ENCODE measurements around the gene KLHL6. TPM values are rescaled to one million over a fixed set of nuclear protein-coding genes. Genes with fewer than 3 reads are reported as not detected.

Gene KLHL6, protein sequence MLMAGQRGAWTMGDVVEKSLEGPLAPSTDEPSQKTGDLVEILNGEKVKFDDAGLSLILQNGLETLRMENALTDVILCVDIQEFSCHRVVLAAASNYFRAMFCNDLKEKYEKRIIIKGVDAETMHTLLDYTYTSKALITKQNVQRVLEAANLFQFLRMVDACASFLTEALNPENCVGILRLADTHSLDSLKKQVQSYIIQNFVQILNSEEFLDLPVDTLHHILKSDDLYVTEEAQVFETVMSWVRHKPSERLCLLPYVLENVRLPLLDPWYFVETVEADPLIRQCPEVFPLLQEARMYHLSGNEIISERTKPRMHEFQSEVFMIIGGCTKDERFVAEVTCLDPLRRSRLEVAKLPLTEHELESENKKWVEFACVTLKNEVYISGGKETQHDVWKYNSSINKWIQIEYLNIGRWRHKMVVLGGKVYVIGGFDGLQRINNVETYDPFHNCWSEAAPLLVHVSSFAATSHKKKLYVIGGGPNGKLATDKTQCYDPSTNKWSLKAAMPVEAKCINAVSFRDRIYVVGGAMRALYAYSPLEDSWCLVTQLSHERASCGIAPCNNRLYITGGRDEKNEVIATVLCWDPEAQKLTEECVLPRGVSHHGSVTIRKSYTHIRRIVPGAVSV
- 0.05 TPM for polyA plus RNA-seq (2013, experiment 1 of 2)
- polyA plus RNA-seq (2013, experiment 2 of 2), result 0.13 TPM

DNA sequence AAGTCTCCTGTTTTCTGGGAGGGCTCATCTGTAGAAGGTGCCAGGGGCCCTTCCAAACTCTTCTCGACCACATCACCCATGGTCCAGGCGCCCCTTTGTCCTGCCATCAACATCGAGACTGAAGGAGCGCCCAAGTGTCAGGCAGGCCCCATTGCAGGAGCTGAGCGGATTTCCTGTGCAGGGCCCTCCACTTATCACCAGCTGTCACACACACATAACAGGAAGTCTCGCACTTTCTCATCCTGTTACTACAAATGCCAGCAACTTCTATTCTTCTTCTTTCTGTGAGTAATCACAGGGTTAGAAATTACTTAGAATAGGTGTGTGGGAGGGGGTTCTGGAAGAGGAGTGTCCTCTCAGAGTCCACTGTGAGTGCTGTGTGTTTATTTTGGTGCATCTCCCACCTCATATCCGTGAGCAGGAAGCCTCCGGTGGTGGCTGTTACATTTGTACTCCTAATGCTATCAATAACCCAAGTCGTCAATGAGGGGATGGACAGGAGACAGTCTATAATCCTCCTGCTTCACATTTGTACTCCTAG is at the start of gene KLHL6:
Gene KLHL6, minus strand, starts transcription at position 166 of the 541 bp plus-strand sequence. Its CDS starts 53 bp downstream, at position 113.
- peaks cover 11% of the 10 kb centered on the region; the same call in 1 of the 2 replicates for H3K4me1 ChIP-seq (ENCODE audit: insufficient read depth, low read length)
- no peak within 1 kb of the TSS for H3K4me3 ChIP-seq (ENCODE audit: low read length)
- no peaks in the 10 kb centered on the region for H3K9me3 ChIP-seq (ENCODE audit: insufficient read depth, low read depth, low read length)
- 97% methylated on average over 9 of the region's 9 CpGs for WGBS
- no peak within 1 kb of the TSS for H3K9ac ChIP-seq (ENCODE audit: low read depth, low read length)
- no peaks in the 10 kb centered on the region for H3K27me3 ChIP-seq (ENCODE audit: insufficient read depth, low read length)
- H3K36me3 ChIP-seq (ENCODE audit: insufficient read depth, low read length), result no peaks in the 10 kb centered on the region
- no peak within 1 kb of the TSS for H3K27ac ChIP-seq (ENCODE audit: low read depth, low read length)

DNA sequence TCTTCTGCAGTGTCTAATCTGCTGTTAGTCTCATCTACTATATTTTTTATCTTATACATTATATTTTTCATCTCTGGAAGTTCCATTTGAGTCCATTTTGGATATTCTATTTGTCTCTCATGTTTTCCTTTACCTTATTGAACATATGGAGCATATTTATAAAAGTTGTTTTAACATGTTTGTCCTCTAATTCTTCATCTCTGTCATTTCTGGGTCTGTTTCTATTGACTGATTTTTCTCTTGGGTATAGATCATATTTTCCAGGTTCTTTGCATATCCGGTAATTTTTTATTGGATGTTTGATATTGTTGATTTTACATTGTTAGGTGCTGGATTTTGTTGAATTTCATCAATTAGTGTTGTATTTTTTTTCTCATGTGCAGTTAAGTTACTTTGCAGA is 42.5 kb upstream of the KLHL6 start:
- H3K27me3 ChIP-seq (ENCODE audit: insufficient read depth, low read length), result no peaks in the 10 kb centered on the region
- H3K36me3 ChIP-seq (ENCODE audit: insufficient read depth, low read length), result no peaks in the 10 kb centered on the region
- peaks cover 15% of the 10 kb centered on the region for H3K9me3 ChIP-seq (ENCODE audit: insufficient read depth, low read depth, low read length)
- H3K9ac ChIP-seq (ENCODE audit: low read depth, low read length), result no peak overlapping the region
- H3K4me3 ChIP-seq (ENCODE audit: low read length), result no peak overlapping the region
- no peak overlapping the region for H3K27ac ChIP-seq (ENCODE audit: low read depth, low read length)
- 0% methylated on average over 1 of the region's 1 CpG for WGBS
- H3K4me1 ChIP-seq (ENCODE audit: insufficient read depth, low read length), result no peaks in the 10 kb centered on the region

GRCh38 chr3:183594636-183595035 is 39.1 kb upstream of the KLHL6 start:
- Histone ChIP-seq H3K4me3 (ENCODE audit: low read length) (no peak overlapping the region), H3K9me3 (ENCODE audit: insufficient read depth, low read depth, low read length) (peaks cover 15% of the 10 kb centered on the region), H3K4me1 (ENCODE audit: insufficient read depth, low read length) (peaks cover 15% of the 10 kb centered on the region), H3K27ac (ENCODE audit: low read depth, low read length) (no peak overlapping the region), H3K27me3 (ENCODE audit: insufficient read depth, low read length) (no peaks in the 10 kb centered on the region), H3K9ac (ENCODE audit: low read depth, low read length) (no peak overlapping the region), H3K36me3 (ENCODE audit: insufficient read depth, low read length) (no peaks in the 10 kb centered on the region)
- 96% methylated on average over 2 of the region's 2 CpGs for WGBS

DNA sequence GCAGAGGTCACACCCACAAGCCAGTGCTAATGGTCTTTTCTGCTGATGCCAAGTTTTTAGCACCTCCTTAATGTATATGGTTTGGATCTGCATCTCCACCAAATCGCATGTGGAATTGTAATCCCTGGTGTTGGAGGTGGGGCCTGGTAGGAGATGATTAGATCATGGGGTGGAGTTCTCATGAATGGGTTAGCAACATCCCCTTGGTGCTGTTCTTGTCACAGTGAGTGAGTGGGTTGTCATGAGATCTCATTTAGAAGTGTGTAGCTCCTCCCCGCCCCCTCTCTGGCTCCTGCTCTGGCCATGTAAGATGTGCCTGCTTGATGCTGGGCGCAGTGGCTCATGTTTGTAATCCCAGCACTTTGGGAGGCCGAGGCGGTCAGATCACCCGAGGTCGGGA is 37.3 kb upstream of the KLHL6 start:
- Histone ChIP-seq H3K4me3 (ENCODE audit: low read length) (no peak overlapping the region), H3K36me3 (ENCODE audit: insufficient read depth, low read length) (no peaks in the 10 kb centered on the region), H3K4me1 (ENCODE audit: insufficient read depth, low read length) (peaks cover 15% of the 10 kb centered on the region), H3K9me3 (ENCODE audit: insufficient read depth, low read depth, low read length) (peaks cover 6% of the 10 kb centered on the region; the same call in 1 of the 2 replicates), H3K27me3 (ENCODE audit: insufficient read depth, low read length) (no peaks in the 10 kb centered on the region), H3K27ac (ENCODE audit: low read depth, low read length) (no peak overlapping the region), H3K9ac (ENCODE audit: low read depth, low read length) (no peak overlapping the region)
- 92% methylated on average over 7 of the region's 7 CpGs for WGBS

- H3K9ac ChIP-seq (ENCODE audit: low read depth, low read length), result no peak overlapping the region
- H3K4me3 ChIP-seq (ENCODE audit: low read length), result no peak overlapping the region
- 68% methylated on average over 6 of the region's 6 CpGs for WGBS
Measured at GRCh38 chr3:183591881-183592521, 36.5 kb upstream of the KLHL6 start.

GRCh38 chr3:183590442-183590841 is 34.9 kb upstream of the KLHL6 start:
- no peaks in the 10 kb centered on the region for H3K27me3 ChIP-seq (ENCODE audit: insufficient read depth, low read length)
- WGBS, result 95% methylated on average over 6 of the region's 6 CpGs
- H3K4me1 ChIP-seq (ENCODE audit: insufficient read depth, low read length), result peaks cover 15% of the 10 kb centered on the region
- no peak overlapping the region for H3K4me3 ChIP-seq (ENCODE audit: low read length)
- no peak overlapping the region for H3K9ac ChIP-seq (ENCODE audit: low read depth, low read length)
- H3K9me3 ChIP-seq (ENCODE audit: insufficient read depth, low read depth, low read length), result no peaks in the 10 kb centered on the region
- no peak overlapping the region for H3K27ac ChIP-seq (ENCODE audit: low read depth, low read length)
- H3K36me3 ChIP-seq (ENCODE audit: insufficient read depth, low read length), result no peaks in the 10 kb centered on the region

More at GRCh38 chr3:183591881-183592521, 36.5 kb upstream of the KLHL6 start:
- H3K9me3 ChIP-seq (ENCODE audit: insufficient read depth, low read depth, low read length), result no peaks in the 10 kb centered on the region
- H3K36me3 ChIP-seq (ENCODE audit: insufficient read depth, low read length), result no peaks in the 10 kb centered on the region
- no peaks in the 10 kb centered on the region for H3K27me3 ChIP-seq (ENCODE audit: insufficient read depth, low read length)
- H3K27ac ChIP-seq (ENCODE audit: low read depth, low read length), result no peak overlapping the region
- H3K4me1 ChIP-seq (ENCODE audit: insufficient read depth, low read length), result peaks cover 15% of the 10 kb centered on the region

GRCh38 chr3:183587336-183587735 is 31.8 kb upstream of the KLHL6 start:
- no peak overlapping the region for H3K4me3 ChIP-seq (ENCODE audit: low read length)
- no peak overlapping the region for H3K9ac ChIP-seq (ENCODE audit: low read depth, low read length)
- H3K4me1 ChIP-seq (ENCODE audit: insufficient read depth, low read length), result peaks cover 25% of the 10 kb centered on the region
- H3K27ac ChIP-seq (ENCODE audit: low read depth, low read length), result no peak overlapping the region
- H3K36me3 ChIP-seq (ENCODE audit: insufficient read depth, low read length), result no peaks in the 10 kb centered on the region
- no peaks in the 10 kb centered on the region for H3K9me3 ChIP-seq (ENCODE audit: insufficient read depth, low read depth, low read length)
- 95% methylated on average over 2 of the region's 2 CpGs for WGBS
- no peaks in the 10 kb centered on the region for H3K27me3 ChIP-seq (ENCODE audit: insufficient read depth, low read length)

DNA sequence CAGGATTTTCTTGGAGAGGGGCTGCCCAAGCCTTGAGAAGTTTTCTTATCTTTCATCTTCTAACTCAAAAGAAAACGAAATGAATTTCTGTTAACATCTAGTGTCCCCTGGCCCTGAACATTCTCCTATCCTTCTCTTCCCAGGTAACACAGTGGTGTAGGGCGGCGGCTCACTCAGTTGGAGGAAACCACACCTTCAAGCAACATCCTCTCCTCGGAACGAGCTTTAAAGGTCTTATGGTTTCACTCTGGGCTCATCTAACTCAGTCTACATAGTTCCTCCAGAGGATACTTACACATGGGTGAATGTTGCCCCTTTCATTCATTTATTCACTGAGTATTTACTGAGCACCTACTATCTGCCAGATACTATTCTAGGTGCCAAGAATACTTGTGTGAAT is 31.0 kb upstream of the KLHL6 start:
- no peaks in the 10 kb centered on the region for H3K36me3 ChIP-seq (ENCODE audit: insufficient read depth, low read length)
- H3K4me3 ChIP-seq (ENCODE audit: low read length), result no peak overlapping the region
- no peak overlapping the region for H3K9ac ChIP-seq (ENCODE audit: low read depth, low read length)
- H3K27ac ChIP-seq (ENCODE audit: low read depth, low read length), result no peak overlapping the region
- no peaks in the 10 kb centered on the region for H3K9me3 ChIP-seq (ENCODE audit: insufficient read depth, low read depth, low read length)
- H3K4me1 ChIP-seq (ENCODE audit: insufficient read depth, low read length), result peaks cover 16% of the 10 kb centered on the region
- H3K27me3 ChIP-seq (ENCODE audit: insufficient read depth, low read length), result no peaks in the 10 kb centered on the region
- 95% methylated on average over 5 of the region's 5 CpGs for WGBS

- no peak overlapping the region for H3K27ac ChIP-seq (ENCODE audit: low read depth, low read length)
- H3K9me3 ChIP-seq (ENCODE audit: insufficient read depth, low read depth, low read length), result no peaks in the 10 kb centered on the region
- H3K36me3 ChIP-seq (ENCODE audit: insufficient read depth, low read length), result no peaks in the 10 kb centered on the region
- WGBS, result 80% methylated on average over 3 of the region's 3 CpGs
- H3K4me1 ChIP-seq (ENCODE audit: insufficient read depth, low read length), result peaks cover 10% of the 10 kb centered on the region
- H3K27me3 ChIP-seq (ENCODE audit: insufficient read depth, low read length), result no peaks in the 10 kb centered on the region
- H3K4me3 ChIP-seq (ENCODE audit: low read length), result no peak overlapping the region
- H3K9ac ChIP-seq (ENCODE audit: low read depth, low read length), result no peak overlapping the region
Measured at GRCh38 chr3:183584914-183585280, 29.4 kb upstream of the KLHL6 start.

DNA sequence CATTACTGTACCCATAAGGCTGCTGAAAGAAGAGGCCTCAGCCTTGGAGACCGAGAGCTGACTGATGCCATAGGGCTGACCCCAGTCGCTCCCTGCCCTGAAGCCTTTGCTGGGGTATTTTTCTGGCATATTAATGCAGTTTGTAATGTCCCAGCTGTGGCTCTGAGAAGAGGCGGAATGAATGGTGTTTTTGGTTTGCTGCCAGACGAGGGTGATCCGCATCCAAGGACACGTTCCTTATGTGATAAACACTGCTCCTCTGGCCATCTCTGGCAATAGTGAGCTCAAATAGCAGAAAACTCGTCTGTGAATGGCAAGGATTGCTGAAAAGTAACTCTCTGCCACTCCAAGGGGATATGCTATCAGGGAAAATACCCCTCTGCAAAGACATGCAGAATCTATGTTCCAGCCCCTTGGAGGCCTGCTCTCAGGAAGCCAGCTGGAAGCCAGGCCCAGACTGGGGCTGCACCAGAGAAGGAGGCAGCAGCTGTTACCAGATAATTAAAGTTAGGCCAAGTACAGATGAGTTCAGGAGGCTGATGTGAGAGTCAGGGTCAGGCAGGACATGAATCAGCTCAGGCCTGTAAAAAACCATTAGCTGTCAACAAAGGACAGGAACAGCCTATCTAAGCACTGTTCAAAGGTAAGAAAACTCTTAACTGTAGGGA is 28.9 kb upstream of the KLHL6 start:
- H3K9me3 ChIP-seq (ENCODE audit: insufficient read depth, low read depth, low read length), result no peaks in the 10 kb centered on the region
- H3K27ac ChIP-seq (ENCODE audit: low read depth, low read length), result no peak overlapping the region
- H3K4me3 ChIP-seq (ENCODE audit: low read length), result no peak overlapping the region
- no peaks in the 10 kb centered on the region for H3K27me3 ChIP-seq (ENCODE audit: insufficient read depth, low read length)
- 84% methylated on average over 7 of the region's 7 CpGs for whole genome bisulfite sequencing
- H3K4me1 ChIP-seq (ENCODE audit: insufficient read depth, low read length), result peaks cover 10% of the 10 kb centered on the region
- H3K36me3 ChIP-seq (ENCODE audit: insufficient read depth, low read length), result no peaks in the 10 kb centered on the region
- H3K9ac ChIP-seq (ENCODE audit: low read depth, low read length), result no peak overlapping the region

Measured in HUES64 (cell line).